Activated gamma-delta T cell treated with anti-CD3 and anti-CD28 coated beads, Interleukin-2, amount 50 U/mL, for 16 hours (primary cell): ENCODE results near the gene ZNF804A.

Experiments used
- DNase-seq: peaks from one replicate; pipeline ENCODE4 v3.0.0-alpha.2; 2020; ENCODE audit warnings: low read depth

Gene ZNF804A

GRCh38 chr2:184945824-184946223 is 347.5 kb downstream of the ZNF804A start:
- no peak for DNase-seq

GRCh38 chr2:184956856-184957255 is 358.5 kb downstream of the ZNF804A start:
- no peak for DNase-seq

GRCh38 chr2:184971546-184972068 is 373.3 kb downstream of the ZNF804A start:
- no peak for DNase-seq
